NCI-H2196 treated with DMSO at 0.1 percent for 48 hours (cell line): ENCODE measurements around the gene GRIA1.

Experiments used
- DNase-seq: peaks from one replicate; lab custom pipeline; 2025; ENCODE audit not compliant: unreplicated experiment; lab: John Stamatoyannopoulos, UW

GRIA1 gene

GRCh38 chr5:153605386-153605785, 114.9 kb downstream of the GRIA1 start:
- DNase-seq, result no peak

DNA sequence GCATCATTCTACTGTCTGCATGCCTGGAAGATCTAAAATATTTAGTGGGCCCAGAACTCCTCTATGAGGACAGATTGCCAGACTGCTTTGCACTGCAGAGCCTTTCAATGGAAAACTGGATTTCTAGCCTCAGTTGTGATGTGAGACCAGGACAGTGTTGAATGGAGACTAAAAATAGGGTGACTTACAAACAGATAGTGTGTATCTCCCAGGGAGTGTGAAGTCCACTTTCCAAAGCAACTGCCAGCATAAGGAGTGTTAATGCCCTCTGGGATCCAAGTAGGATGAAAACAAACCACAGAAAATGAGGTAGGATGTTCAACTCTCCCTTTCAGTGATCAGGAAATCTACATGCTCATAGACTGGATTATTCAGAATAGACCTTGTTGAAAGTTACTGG, 119.5 kb downstream of the GRIA1 start:
- DNase-seq, result no peak

GRCh38 chr5:153610811-153611210, 120.3 kb downstream of the GRIA1 start:
- DNase-seq, result no peak

DNA sequence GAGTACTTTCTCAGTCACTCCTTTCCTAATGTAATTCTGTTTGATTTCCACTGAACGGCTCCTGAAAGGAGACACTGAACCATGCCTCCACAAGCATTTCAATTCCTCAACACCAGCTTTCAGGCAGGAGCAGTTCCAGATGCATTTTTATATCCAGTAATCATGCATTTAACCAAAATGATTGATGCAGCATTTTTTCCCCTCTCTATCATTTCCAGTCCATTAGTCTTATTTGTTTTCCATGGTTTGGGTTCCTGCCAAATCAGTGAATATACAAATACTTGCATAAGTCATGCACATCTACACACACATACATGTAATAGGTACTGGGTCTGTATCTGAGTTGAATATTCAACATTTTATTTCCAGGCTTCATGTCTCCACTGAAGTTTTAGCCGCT, 122.7 kb downstream of the GRIA1 start:
- DNase-seq, result no peak

DNA sequence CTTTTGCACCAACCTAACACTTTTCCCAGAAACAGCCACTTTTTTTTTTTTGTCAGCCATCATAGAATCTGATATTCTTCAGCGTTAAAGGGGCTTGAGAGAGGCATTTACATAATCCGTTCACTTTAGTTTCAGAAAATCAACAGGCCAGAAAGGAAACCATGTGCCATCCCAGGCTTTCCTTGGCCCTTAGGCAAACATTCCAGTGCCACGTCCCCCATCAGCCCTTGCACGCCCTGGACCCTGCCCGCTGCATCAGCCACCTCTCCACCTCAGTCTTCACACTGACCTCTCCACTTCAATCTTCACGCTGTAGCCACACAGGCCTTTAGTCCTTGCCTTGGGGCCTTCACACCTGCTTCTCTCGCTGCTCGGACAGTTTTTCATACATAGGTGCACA, 123.2 kb downstream of the GRIA1 start:
- no peak for DNase-seq

GRCh38 chr5:153617190-153617589, 126.7 kb downstream of the GRIA1 start:
- DNase-seq, result no peak

DNA sequence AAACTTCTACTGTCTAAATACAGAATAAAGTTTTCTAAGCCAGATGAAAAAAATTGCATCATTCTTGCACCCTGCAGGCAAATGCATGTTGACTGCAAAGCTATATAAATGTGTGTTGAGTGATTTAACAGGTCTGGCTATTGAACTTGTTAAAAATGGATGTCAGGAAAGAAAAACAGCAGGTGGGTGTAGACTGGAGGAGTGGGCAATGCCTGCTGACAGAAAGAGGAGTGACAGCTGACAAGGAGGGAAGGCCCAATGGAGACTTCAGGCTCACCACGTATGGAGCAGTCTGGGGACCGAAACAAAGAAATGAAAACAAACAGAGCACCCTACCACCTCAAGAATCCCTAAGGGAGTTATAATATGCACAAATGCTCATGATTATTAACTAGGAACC, 127.8 kb downstream of the GRIA1 start:
- no peak for DNase-seq

DNA sequence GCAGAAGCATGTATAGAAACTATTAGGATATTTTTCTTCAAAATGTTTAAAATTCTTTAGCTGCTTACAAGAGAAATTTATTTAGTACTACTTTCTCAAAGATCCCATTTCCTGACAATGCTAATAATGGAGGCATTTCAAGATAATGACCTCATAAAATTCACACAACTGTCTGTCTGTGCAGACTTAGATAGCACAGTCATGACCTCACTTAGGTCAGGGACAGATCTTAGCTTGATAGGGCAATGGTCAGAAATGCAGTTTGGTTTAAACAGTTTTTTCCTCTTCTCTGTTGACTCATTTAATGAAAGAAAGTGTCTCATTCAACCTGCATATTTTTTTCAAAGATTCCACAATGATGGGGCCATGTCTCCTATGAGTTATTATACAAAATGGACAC, 128.4 kb downstream of the GRIA1 start:
- no peak for DNase-seq

DNA sequence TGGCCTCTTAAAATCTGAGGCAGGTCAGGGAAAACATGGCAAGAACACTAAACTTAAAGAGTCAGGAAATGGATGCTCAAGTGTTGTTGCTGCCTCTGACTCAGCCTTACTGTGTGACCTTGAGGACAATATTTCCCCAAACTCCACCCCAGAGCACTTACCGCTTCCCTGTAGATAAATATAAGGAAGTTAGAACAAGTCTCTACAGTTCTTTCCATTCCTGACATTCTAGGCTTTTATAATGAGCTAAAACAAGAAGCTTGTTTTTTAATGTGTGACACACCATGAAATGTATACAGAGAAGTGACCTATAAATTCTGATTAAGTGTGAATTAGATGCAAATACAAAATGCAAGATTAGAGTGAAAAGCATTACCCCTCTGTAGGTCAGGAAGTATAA, 129.3 kb downstream of the GRIA1 start:
- DNase-seq, result no peak

DNA sequence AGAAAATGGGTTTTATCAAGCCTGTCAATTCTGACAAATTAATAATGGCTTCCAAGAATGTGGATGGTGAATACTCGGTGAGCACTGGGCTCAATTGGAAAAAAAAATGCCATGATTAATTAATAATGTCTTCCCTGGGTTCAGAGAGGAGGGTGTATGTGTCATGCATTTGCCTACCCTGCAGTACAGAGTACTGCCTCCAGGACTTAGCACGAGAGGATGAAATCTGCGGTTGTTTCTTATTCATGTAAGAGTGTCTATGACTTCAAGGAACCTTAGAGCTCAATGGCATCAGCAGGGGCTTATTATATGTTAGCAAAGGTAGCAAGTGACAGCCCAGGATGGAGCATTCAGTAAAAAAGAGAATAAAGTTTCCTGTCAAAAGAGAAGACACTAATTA, 132.7 kb downstream of the GRIA1 start:
- no peak for DNase-seq

DNA sequence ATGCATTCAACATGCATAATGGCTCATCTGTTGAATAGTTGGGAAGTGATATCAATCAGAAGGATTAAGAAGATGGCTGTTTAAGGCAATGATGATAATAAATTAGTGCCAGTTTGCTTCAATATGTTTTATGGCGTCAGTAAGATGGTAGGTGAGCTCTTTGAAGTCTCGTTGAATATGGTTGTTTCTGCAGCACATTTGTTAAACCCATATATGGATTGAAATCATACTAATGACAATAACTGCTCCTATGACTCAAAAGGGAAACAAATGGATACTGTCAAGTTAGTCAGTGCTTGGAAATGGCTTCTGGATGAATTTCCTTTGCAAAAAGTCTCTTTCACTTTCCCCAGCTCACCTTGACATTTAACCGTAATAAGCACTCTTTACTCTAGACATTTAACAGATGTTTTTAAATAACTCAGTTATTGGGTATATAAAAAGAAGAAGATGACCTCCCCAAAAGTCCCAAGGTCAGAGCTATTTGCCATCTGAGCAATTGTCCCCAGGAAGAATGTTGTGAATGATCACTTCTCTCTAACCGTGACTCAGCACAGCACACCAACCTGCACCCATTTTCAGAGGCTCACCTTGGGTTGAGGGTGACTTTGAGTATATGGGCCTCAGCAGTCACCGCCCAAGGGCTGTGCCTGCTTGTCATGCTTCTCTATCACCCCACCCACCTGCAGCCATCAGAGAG, 133.4 kb downstream of the GRIA1 start:
- no peak for DNase-seq

GRCh38 chr5:153624451-153624765, 133.9 kb downstream of the GRIA1 start:
- no peak for DNase-seq

DNA sequence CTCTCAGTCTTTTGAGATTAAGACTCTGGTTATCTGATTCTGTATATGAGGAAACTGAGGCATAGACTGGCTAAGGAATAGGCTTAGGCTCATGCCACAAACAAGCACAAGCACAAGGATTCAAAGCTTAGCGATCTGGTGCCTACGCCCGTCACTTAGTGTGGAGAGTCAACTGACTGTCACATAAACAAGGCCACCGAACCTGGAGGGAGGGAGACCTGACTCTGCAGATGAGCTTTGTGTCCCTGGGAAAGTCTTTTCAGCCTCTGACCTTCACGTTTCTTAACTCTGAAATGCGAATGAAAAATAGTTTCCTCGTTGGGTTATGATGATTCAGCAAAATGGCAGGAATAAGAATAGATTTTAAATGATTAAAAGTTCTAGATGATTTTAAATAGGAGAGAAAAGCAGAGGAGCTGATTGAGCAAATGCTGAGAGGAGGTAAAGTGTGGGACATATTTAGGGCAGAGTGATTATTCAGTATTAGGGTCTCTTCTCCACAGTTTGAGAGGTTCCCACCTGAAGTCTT, 135.4 kb downstream of the GRIA1 start:
- DNase-seq, result no peak

GRCh38 chr5:153626836-153627235, 136.4 kb downstream of the GRIA1 start:
- DNase-seq, result no peak

- DNase-seq, result no peak
These were observed 138.8 kb downstream of the GRIA1 start for GRCh38 chr5:153629027-153629895.

GRCh38 chr5:153630546-153630945, 140.1 kb downstream of the GRIA1 start:
- DNase-seq, result no peak

DNA sequence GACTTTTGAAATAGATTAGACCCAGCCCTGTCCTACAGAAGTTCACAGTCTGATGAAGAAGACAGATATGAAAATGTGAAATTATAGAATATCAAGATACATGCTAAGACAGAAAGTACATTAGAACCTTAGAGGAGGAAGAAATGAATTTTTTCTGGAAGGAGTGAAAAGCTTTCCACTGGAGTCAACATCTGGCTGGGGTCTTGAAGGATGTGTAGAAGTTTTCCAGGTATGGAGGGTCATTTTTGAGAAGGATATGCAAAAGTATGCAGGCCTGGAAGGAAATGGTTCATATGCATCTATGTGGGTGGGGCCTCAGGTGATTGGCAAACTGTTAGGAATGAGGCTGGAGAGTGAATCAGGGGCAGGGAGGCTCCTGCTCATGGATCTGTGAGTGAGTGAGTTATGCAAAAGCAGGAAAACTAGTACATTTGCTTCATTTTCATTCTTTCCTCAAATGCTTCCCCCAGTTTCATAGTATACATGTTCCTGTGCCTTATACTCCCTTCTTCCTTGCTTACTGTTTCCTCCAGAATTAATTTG, 142.3 kb downstream of the GRIA1 start:
- DNase-seq, result no peak

DNA sequence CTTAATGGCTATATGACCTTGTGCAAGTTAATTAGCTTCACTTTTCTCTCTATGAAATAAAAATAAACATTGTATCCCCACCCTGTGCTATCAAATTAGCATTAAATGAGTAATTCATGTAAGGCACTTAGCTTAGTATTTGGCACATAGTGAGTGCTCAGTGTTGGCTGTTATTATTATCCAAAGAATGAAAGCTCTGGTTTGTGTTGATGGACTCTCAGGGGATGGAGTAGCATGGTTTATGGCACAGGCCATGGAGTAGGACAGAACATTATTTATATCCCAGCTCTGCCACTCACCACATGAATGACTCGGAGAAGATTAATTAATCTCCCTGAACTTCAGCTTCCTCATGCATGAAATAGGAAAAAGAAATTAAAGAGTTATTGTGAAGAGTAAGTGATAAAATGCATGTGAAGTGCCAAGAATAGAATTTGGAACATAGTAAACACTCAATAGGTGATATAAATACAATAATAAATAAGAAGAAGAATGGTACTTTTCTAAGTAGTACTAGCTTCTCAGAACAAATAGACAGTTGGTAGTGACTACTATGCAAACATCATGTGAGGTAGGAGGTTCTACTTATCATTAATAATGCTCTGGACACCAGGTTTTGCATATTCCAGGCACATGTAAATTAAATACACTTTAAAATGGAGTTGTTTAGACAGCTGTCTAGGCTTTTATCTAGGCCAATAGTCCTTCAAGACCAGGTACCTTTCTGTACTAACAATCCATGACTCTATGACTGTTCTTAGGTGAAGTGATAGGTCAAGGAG, 146.4 kb downstream of the GRIA1 start:
- no peak for DNase-seq

- DNase-seq, result no peak
These were observed 149.8 kb downstream of the GRIA1 start for GRCh38 chr5:153640293-153640692.

DNA sequence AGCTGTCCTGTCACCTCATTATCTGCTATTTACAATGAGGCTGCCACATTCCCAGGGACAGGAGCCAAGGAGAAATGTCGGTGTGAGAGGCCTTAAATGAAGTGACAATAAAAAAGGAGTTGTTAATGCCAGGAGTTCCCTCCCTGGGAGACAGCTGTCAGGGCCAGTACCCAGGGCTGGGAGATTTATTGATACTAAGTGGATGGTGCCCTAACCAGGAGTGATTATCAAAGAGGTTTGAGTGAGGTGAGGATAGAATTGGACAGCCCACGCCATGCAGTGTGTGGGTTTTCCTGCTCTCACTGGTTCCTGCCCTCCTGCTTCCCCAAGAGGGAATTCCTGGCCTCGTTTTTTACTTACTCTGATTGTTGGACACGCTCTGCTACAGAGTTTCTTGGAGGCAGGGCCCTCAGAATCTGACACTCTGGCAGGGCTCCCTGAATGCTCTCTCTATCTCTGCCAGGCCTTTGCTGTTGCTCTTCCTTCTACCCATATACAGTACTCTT, 150.8 kb downstream of the GRIA1 start:
- DNase-seq, result no peak

GRCh38 chr5:153654504-153655200, 164.2 kb downstream of the GRIA1 start:
- DNase-seq, result no peak
